ENCODE data around the gene PICALM.

DNA sequence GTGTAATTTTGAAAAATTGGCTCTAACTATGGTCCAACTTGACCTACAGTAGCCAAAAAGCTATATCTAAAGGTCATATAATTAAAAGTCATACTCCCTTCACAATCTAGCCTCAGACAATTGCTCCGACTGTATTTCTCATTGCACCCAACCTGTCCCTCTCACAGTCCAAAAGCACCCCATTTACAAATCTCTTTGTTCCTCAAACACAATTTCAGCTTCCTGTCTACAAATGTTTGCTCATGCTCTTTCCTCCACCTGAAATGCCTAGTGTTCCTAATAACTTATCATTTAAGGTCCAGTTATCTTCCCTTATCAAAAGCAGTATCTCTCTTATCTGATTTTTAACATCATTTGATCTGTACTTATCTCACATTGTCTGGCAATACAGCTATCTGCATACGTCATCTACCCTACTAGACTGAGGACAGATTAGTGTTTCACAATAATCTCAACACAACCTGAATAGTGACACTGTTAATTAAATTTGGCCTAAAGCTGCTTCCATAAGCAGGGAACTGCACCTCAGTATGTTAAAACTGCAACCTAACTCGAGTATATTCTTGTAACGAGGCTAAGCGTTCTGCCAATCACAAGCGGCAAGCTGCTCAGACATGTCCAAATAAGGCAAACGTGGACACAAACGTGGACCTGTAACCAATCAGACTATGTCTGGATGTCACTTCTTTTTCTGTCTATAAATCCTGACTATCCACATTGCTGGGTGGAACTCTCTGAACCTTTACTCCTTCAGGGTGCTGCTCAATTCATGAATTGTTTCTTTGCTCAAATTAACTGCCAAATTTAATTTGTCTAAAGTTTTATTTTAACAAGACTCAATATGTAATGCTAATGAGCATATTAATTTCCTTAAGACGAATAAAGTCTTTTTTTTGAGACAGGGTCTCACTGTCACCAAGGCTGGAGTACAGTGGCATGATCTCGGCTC lies 15.9 kb downstream of the PICALM start:
- TF ChIP-seq, protein P1, sequence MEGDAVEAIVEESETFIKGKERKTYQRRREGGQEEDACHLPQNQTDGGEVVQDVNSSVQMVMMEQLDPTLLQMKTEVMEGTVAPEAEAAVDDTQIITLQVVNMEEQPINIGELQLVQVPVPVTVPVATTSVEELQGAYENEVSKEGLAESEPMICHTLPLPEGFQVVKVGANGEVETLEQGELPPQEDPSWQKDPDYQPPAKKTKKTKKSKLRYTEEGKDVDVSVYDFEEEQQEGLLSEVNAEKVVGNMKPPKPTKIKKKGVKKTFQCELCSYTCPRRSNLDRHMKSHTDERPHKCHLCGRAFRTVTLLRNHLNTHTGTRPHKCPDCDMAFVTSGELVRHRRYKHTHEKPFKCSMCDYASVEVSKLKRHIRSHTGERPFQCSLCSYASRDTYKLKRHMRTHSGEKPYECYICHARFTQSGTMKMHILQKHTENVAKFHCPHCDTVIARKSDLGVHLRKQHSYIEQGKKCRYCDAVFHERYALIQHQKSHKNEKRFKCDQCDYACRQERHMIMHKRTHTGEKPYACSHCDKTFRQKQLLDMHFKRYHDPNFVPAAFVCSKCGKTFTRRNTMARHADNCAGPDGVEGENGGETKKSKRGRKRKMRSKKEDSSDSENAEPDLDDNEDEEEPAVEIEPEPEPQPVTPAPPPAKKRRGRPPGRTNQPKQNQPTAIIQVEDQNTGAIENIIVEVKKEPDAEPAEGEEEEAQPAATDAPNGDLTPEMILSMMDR (conservative IDR thresholded peaks at IDR 0.05; ENCODE audit: low read depth, low read length): no peak
- TF ChIP-seq CEBPB (IDR thresholded peaks at IDR 0.05; ENCODE audit: low read depth, low read length): peak; percentile 47
- no peak for TF ChIP-seq RFX5 (IDR thresholded peaks at IDR 0.05; ENCODE audit: low read depth, low read length)

All from IMR-90 (cell line).